ENCODE data around the gene ZNF311. TPM values are rescaled to one million over a fixed set of nuclear protein-coding genes. Genes with fewer than 3 reads are reported as not detected.

Gene ZNF311
- total RNA-seq, 2 donors from 2014 or later: 2.2 to 6.5 TPM

GRCh38 chr6:29035951-29036350, 30.8 kb upstream of the ZNF311 start:
- Mint-ChIP-seq H3K9me3 (no peaks in the 10 kb centered on the region), H3K27ac (no peak overlapping the region), H3K4me3 (no peak overlapping the region), H3K4me1 (no peaks in the 10 kb centered on the region), H3K27me3 (ENCODE audit: insufficient read depth) (no peaks in the 10 kb centered on the region), H3K36me3 (ENCODE audit: low read depth) (no peaks in the 10 kb centered on the region)
- Histone ChIP-seq H3K36me3 (ENCODE audit: control insufficient read depth, insufficient read depth, low read length) (no peaks in the 10 kb centered on the region), H3K4me1 (ENCODE audit: control insufficient read depth, insufficient read depth, low read length) (no peaks in the 10 kb centered on the region), H3K27me3 (ENCODE audit: control insufficient read depth, insufficient read depth, low read length, poor library complexity, severe bottlenecking) (no peaks in the 10 kb centered on the region), H3K4me3 (ENCODE audit: low read length) (no peak overlapping the region), H3K9me3 (ENCODE audit: control insufficient read depth, low read length) (no peaks in the 10 kb centered on the region), H3K27ac (ENCODE audit: low read depth, low read length) (no peak overlapping the region), H3K9ac (ENCODE audit: extremely low read depth, low read length, poor library complexity, severe bottlenecking) (no peak overlapping the region)
- no peak for TF ChIP-seq CTCF (conservative IDR thresholded peaks at IDR 0.05)
- no peak for DNase-seq
- 94 to 96% methylated on average over 11 to 24 of the region's 24 CpGs for WGBS, 2 experiments (ENCODE audit: insufficient coverage in 1 of 2, insufficient read length in 1 of 2)

- no peak overlapping the region for H3K9ac ChIP-seq (ENCODE audit: extremely low read depth, low read length, poor library complexity, severe bottlenecking)
- H3K36me3 Mint-ChIP-seq (ENCODE audit: low read depth): no peaks in the 10 kb centered on the region
- no peak for DNase-seq
- no peak for TF ChIP-seq CTCF (conservative IDR thresholded peaks at IDR 0.05)
- H3K36me3 ChIP-seq (ENCODE audit: control insufficient read depth, insufficient read depth, low read length): no peaks in the 10 kb centered on the region
- peaks cover 21% of the 10 kb centered on the region for H3K27me3 ChIP-seq (ENCODE audit: control insufficient read depth, insufficient read depth, low read length, poor library complexity, severe bottlenecking)
- H3K27ac Mint-ChIP-seq: no peak overlapping the region
- no peak overlapping the region for H3K4me3 Mint-ChIP-seq
- 94 to 96% methylated on average over 5 to 13 of the region's 13 CpGs for WGBS, 2 experiments (ENCODE audit: insufficient coverage in 1 of 2, insufficient read length in 1 of 2)
- H3K27me3 Mint-ChIP-seq (ENCODE audit: insufficient read depth): peaks cover 12% of the 10 kb centered on the region
- H3K4me1 Mint-ChIP-seq: no peaks in the 10 kb centered on the region
- no peak overlapping the region for H3K27ac ChIP-seq (ENCODE audit: low read depth, low read length)
- no peaks in the 10 kb centered on the region for H3K4me1 ChIP-seq (ENCODE audit: control insufficient read depth, insufficient read depth, low read length)
- H3K9me3 ChIP-seq (ENCODE audit: control insufficient read depth, low read length): no peaks in the 10 kb centered on the region
- H3K4me3 ChIP-seq (ENCODE audit: low read length): no peak overlapping the region
- H3K9me3 Mint-ChIP-seq: no peaks in the 10 kb centered on the region
These were observed 23.7 kb upstream of the ZNF311 start for GRCh38 chr6:29028821-29029220.

GRCh38 chr6:29025927-29026585, 20.9 kb upstream of the ZNF311 start:
- no peaks in the 10 kb centered on the region for H3K36me3 ChIP-seq (ENCODE audit: control insufficient read depth, insufficient read depth, low read length)
- TF ChIP-seq CTCF (conservative IDR thresholded peaks at IDR 0.05): no peak
- no peak overlapping the region for H3K4me3 Mint-ChIP-seq
- H3K27ac Mint-ChIP-seq: no peak overlapping the region
- no peaks in the 10 kb centered on the region for H3K4me1 Mint-ChIP-seq
- no peak overlapping the region for H3K4me3 ChIP-seq (ENCODE audit: low read length)
- H3K27ac ChIP-seq (ENCODE audit: low read depth, low read length): no peak overlapping the region
- no peak overlapping the region for H3K9ac ChIP-seq (ENCODE audit: extremely low read depth, low read length, poor library complexity, severe bottlenecking)
- no peaks in the 10 kb centered on the region for H3K9me3 ChIP-seq (ENCODE audit: control insufficient read depth, low read length)
- DNase-seq: no peak
- peaks cover 17% of the 10 kb centered on the region for H3K27me3 Mint-ChIP-seq (ENCODE audit: insufficient read depth)
- H3K36me3 Mint-ChIP-seq (ENCODE audit: low read depth): no peaks in the 10 kb centered on the region
- 100% methylated on average over 1 of the region's 2 CpGs for WGBS, 2 experiments (ENCODE audit: insufficient coverage in 1 of 2, insufficient read length in 1 of 2)
- no peaks in the 10 kb centered on the region for H3K4me1 ChIP-seq (ENCODE audit: control insufficient read depth, insufficient read depth, low read length)
- peaks cover 21% of the 10 kb centered on the region for H3K27me3 ChIP-seq (ENCODE audit: control insufficient read depth, insufficient read depth, low read length, poor library complexity, severe bottlenecking)
- no peaks in the 10 kb centered on the region for H3K9me3 Mint-ChIP-seq
